ENCODE data around the gene UST.
A peak's percentile ranks its signal among the peaks of the same experiment; 100 is the strongest.
"Not testable (repeated sequence)": the region's sequence is repeated elsewhere in the genome, so short reads cannot be mapped to it uniquely, and the experiment has no call there.

The UST gene

DNA sequence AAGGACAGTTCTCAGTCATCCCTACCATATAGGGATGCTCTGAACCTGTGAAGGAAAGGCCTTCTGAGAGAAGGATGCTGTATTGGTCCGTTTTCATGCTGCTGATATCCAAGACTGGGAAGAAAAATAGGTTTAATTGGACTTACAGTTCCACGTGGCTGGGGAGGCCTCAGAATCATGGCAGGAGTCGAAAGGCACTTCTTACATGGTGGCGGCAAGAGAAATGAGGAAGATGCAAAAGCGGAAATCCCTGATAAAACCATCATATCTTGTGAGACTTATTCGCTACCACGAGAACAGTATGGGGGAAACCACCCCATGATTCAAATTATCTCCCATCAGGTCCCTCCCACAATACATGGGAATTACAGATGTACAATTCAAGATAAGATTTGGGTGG is 209.3 kb downstream of the UST start:
- not testable (repeated sequence) for DNase-seq

DNA sequence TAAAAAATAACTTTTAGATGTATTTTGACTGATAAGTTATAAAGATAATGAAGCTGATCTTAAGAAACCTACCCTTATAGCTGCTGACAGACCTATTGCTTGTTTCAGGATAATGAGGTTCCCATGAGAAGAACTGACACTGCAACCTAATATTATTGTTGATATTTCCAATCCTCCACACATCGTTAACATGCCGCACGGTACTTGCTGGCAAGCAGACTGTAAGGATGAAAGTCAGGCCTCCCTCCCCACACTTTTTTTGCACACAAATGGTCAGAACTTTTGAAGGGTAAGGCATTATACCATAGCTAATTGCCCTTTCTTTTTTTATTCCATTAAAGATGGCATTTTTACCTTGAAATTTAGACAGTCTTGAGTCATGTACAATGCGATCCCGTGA is 210.9 kb downstream of the UST start:
- no peak for DNase-seq

DNA sequence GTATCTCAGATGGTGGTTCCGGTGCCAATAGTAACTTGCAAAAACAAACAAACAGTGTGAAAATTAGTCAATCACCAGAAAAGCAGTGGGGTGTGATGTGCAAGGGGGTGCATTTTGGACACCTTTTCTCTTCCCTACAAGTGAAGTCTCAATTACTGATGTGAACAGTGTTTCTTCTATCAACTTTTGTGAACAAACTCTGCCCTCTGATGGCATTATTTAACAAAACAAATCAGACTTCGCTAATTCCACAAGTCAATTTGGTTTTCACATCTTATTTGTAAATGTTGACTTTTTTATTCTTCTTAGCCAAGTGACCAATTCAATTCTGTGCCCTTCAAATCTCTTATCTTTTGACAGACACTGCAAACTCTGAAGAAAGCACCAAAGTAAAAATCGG is 212.2 kb downstream of the UST start:
- DNase-seq: no peak

DNA sequence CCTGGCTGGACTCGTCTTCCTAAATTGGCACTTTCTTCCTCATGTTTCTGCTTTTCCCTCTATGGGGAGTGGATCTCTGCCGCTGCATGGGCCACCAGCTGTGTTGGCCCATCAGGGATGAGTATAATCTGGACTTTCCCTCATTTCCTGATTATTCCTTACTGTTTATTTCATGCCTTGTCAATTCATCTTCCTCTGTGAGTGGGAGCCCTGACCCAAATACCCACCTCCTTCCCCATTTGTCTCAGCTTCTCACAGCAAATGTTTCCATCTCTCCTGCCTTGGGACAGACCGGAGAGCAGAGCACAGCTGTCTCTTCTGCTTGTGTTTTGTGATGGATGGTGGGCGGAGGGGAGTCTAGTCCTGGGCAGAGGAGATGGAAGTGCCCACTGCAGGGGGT is 212.7 kb downstream of the UST start:
- no peak for DNase-seq

DNA sequence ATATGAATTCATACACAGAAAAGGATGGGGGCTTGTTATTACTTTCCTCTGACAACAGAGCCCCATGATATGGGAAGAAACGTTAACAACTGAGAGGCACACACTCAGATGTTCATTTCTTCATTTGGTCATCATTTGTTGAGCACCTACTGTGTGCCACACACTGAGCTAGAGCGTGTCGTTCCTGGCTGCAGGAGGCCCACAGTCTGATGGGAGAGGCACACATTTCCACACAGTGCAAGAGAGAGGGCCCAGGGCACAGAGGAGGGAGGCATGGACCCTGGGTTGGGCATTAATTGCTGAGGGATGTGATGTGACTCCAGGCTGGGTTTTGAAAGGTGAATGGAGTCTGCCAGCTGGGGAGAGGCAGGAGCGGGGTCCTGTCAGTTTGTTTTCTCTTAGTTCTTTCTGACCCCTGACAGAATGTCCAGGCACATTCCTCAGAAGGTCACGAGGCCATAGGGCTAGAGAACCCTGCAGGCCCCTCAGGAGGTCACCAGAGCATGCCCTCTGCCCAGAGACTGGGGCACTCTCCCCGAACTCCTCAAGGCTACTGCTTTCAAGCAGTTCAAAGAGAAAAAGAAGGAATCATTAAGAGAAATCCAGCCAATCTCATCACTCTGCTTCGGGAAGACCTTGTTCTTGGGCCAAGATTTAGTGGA is 216.2 kb downstream of the UST start:
- DNase-seq: no peak

- no peak for DNase-seq
These were observed 216.9 kb downstream of the UST start for GRCh38 chr6:148963738-148964137.

- no peak for DNase-seq
These were observed 217.6 kb downstream of the UST start for GRCh38 chr6:148964467-148964866.

DNA sequence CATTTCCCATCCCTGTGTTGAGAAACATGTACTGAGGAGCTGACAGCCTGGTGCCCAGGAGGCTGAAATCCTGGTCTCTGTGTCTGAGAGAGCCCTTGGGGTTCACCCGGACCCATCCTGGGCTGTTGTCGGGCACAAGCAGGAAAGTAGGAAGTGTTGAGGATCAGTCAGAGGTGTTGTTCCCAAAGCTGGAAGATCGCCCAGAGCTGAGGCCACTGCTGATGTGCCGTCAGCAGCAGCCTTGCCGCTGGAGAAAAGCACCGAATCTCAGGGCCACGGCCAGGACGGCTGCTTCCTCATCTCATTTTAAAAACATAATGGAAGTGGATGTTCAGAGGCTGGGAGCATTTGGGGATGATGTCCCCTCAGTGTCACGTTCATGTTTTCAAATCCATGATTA is 218.5 kb downstream of the UST start:
- DNase-seq: peak; percentile 22

GRCh38 chr6:148967011-148967520 is 220.2 kb downstream of the UST start:
- DNase-seq: peak; percentile 94

GRCh38 chr6:148967541-148967956 is 220.7 kb downstream of the UST start:
- peak; percentile 94 for DNase-seq

DNA sequence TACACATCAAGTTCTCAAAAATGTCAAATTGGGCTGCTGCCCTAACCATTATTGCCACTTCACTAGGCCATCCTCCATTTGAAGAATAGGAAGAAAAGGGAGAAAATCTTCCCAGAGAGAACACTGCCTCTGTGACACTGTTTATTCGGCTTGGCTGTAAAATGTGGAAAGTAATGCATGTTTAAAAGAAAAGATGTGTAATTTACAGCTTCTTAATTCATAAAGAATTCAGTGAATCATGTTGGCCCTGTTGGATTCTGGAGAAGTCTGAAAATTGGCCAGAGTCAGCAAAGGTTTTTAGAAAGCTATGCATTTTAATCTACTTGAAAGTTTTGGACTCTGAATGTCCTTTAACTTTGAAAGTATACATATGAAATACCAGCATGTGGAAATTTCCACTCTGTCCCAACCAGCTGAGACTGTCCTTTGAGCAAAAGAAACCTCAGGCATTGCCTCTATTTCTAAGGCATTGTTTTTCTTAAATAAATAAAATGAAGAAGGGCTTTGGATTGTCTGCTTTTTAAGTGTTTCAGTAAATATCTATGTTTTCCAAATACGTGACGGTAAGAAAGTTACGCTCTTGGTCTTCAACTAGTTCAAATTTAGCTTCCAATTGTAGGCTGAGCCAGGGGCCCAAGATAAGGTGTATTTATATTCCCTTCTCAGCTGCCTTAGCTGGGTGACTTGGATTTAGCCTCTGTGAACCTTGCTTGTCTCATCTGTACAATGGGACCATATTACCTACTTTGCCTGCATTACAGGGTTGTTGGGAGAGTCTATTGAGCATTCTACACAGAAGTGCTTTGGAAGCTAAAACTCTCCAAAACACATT is 222.2 kb downstream of the UST start:
- DNase-seq: no peak

DNA sequence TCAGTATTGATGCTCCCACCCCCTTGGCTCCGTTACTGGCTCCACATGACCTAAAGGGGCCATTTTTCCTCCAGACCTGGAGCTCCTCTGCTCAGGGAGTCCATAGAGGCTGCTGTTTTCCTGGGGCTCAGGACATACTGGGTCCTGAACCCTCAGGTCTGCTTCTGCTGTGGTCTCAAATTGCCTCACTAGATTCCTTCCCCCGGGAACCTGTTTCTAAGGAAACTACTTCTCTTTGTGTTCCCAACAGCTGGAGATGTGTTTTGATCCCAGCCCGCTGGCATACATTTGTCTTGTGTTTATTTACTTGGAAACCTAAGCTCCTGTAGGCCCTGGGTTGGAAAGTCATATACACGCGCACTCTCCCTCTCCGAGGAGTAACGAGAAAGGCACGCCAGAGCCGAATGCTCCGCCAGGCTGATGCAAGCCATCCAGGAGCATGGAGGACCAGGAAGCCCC is 222.8 kb downstream of the UST start:
- peak; percentile 95 for DNase-seq

GRCh38 chr6:148971031-148971927 is 224.4 kb downstream of the UST start:
- DNase-seq: no peak

DNA sequence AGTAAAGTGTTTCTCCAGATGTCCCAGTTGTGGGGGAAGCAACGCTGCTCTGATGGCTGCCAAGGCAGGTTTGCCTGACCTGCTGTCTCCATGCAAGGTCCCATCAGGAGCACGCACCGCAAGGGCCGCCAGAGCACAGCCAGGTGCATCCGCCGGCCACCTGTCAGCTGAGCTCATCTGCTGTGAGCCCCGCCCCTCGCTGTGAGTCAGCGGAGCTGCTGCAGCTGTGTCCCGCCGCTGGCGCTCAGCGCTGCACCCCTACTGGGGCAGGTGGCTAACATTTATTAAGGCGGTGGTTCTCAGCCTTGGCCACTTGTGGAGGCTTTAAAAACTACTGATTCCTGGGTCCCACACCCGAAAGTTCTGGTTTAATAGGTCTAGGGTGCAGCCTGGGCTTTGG is 225.7 kb downstream of the UST start:
- peak; percentile 77 for DNase-seq

- DNase-seq: peak; percentile 39
These were observed 226.8 kb downstream of the UST start for GRCh38 chr6:148973538-148974208.

DNA sequence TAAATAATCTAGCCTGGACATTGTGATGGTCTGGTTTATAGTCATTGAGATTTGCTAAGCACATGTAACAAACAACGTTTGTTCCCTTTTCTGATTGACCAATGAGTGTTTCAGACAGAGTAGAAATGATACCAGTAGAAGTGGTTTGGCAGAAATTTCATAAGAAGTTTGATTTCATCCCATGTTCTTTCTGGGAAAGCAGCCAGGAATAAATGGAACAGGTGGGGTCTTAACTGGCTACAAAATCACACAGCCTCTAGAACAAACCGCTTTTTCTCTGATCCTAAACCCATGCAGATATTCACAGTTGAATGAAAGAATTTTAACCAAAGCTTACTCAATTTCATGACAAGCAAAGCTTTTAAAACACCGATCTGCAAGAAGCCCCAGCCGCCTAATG is 227.5 kb downstream of the UST start:
- no peak for DNase-seq

DNA sequence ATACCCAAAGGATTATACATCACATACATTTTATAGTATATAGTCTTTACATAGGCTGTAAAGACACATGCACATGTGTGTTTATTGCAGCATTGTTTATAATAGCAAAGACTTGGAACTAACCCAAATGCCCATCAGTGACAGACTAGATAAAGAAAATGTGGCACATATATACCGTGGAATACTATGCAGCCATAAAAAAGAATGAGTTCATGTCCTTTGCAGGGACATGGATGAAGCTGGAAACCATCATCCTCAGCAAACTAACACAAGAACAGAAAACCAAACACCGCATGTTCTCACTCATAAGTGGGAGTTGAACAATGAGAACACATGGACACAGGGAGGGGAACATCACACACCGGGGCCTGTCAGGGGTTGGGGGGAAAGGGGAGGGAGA is 231.5 kb downstream of the UST start:
- DNase-seq: not testable (repeated sequence)

GRCh38 chr6:148979014-148979901 is 232.4 kb downstream of the UST start:
- no peak for DNase-seq

GRCh38 chr6:148980234-148980633 is 233.4 kb downstream of the UST start:
- no peak for DNase-seq

GRCh38 chr6:148981515-148981914 is 234.7 kb downstream of the UST start:
- no peak for DNase-seq

DNA sequence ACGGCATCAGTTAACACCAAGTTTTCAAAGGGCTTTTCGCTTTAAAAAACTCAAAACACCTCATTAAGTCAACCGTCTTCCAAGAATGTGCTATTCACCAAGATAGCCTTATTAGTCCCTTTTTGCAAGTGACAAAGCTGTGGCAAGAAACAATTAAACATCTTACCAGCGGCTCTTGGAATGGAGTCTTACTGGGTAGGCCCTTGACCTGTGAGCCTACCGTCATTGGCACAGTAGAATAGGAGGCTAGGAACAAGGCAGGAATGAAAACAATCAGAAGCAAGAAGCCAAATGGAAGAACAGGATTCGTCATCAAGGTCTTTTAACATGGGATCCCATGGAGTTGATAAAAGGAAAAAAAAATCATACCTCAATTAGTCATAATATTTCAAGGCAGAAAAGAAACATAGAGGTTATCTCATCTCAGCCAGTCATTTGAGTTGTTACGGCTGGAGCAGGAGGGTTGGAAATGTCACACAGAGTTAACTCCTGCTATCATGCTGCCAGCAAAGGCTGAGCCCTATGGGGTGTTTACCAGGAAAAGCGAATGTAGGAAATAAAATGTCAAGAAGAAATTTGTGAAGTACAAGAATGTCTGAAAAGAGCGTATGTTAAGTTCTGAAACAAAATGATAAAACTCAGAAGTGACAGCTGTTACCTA is 236.4 kb downstream of the UST start:
- no peak for DNase-seq

Data from NCI-H1092 treated with DMSO at 0.1 percent for 48 hours (cell line).